HEK293 (cell line): Measurements from ENCODE around the gene RXRG.

ENCODE experiments used
- CTCF ChIA-PET: fragments of 350-600 bp; formaldehyde crosslinking; extraction: SDS; loops from one replicate; lab custom pipeline; 2021; ENCODE audit warnings: antibody characterized with exemption; lab: Yijun Ruan, JAX
- POLR2A ChIA-PET: fragments of 300-600 bp; formaldehyde crosslinking; extraction: SDS; loops from one replicate; lab custom pipeline; 2020; ENCODE audit warnings: antibody characterized with exemption, inconsistent platforms; lab: Yijun Ruan, JAX
- H3K27ac ChIP-seq: fragments of 200-500 bp; sonication (Bioruptor generic); 2 replicates; pipeline ENCODE4 v1.5.1; 2014; ENCODE audit warnings: low read depth, low read length, control low read depth, inconsistent platforms; ENCODE audit errors: extremely low read depth
- H3K36me3 ChIP-seq, 2 experiments: fragments of 200-500 bp in 1 of 2; sonication (Bioruptor generic) in 1 of 2; 1 replicate in 1 of 2; 2 replicates in 1 of 2; pipeline ENCODE4 v1.5.1; 2014 to 2017; ENCODE audit warnings: inconsistent platforms in 2 of 2, low read length in 2 of 2; ENCODE audit not compliant: control insufficient read depth in 2 of 2, insufficient read depth in 1 of 2
- H3K4me1 ChIP-seq: fragments of 200-500 bp; sonication (Bioruptor generic); 2 replicates; pipeline ENCODE4 v1.5.1; 2014; ENCODE audit warnings: mild to moderate bottlenecking, low read length, inconsistent platforms; ENCODE audit not compliant: control insufficient read depth, insufficient read depth
- H3K4me3 ChIP-seq: 2 replicates; pipeline ENCODE4 v1.5.1; 2011; ENCODE audit warnings: low read depth, mild to moderate bottlenecking, control low read depth, low read length, moderate library complexity
- H3K9me3 ChIP-seq: fragments of 200-500 bp; sonication (Bioruptor generic); 2 replicates; pipeline ENCODE4 v1.5.1; 2014; ENCODE audit warnings: low read depth, low read length, inconsistent platforms; ENCODE audit not compliant: control insufficient read depth, insufficient read depth
- CTCF ChIP-seq: fragments of 450-650 bp; formaldehyde crosslinking; IDR thresholded peaks from 2 replicates; pipeline ENCODE4 v1.5.1; 2016; ENCODE audit warnings: missing biosample characterization, missing genetic modification characterization
- ELK4 ChIP-seq: IDR thresholded peaks from 2 replicates; pipeline ENCODE4 v1.6.1; 2011; ENCODE audit warnings: mild to moderate bottlenecking, low read depth, low read length, borderline replicate concordance
- HIC1 ChIP-seq: fragments of 450-650 bp; formaldehyde crosslinking; IDR thresholded peaks from 2 replicates; pipeline ENCODE4 v1.5.1; 2016; ENCODE audit warnings: missing biosample characterization, missing genetic modification characterization
- KLF17 ChIP-seq: fragments of 450-650 bp; formaldehyde crosslinking; IDR thresholded peaks from 2 replicates; pipeline ENCODE4 v1.5.1; 2016; ENCODE audit warnings: missing biosample characterization, missing genetic modification characterization
- PRDM1 ChIP-seq: fragments of 450-650 bp; formaldehyde crosslinking; IDR thresholded peaks from 2 replicates; pipeline ENCODE4; 2016; ENCODE audit warnings: missing biosample characterization, missing genetic modification characterization
- PRDM10 ChIP-seq: fragments of 450-650 bp; formaldehyde crosslinking; IDR thresholded peaks from 2 replicates; pipeline ENCODE4 v1.5.1; 2016; ENCODE audit warnings: missing biosample characterization, missing genetic modification characterization
- SCRT1 ChIP-seq: fragments of 450-650 bp; formaldehyde crosslinking; IDR thresholded peaks from 2 replicates; pipeline ENCODE4 v1.5.1; 2016; ENCODE audit warnings: missing biosample characterization, missing genetic modification characterization, borderline replicate concordance
- SCRT2 ChIP-seq: fragments of 450-650 bp; formaldehyde crosslinking; IDR thresholded peaks from 2 replicates; pipeline ENCODE4 v1.5.1; 2016; ENCODE audit warnings: missing biosample characterization, missing genetic modification characterization
- ZNF155 ChIP-seq: fragments of 450-650 bp; formaldehyde crosslinking; IDR thresholded peaks from 2 replicates; pipeline ENCODE4 v1.5.1; 2016; ENCODE audit warnings: missing biosample characterization, missing genetic modification characterization
- ZNF24 ChIP-seq: fragments of 450-650 bp; formaldehyde crosslinking; IDR thresholded peaks from 2 replicates; pipeline ENCODE4 v1.5.1; 2016; ENCODE audit warnings: missing biosample characterization, missing genetic modification characterization
- ZNF341 ChIP-seq: fragments of 450-650 bp; formaldehyde crosslinking; IDR thresholded peaks from 2 replicates; pipeline ENCODE4; 2016; ENCODE audit warnings: low read depth, missing biosample characterization, missing genetic modification characterization
- ZNF610 ChIP-seq: fragments of 450-650 bp; formaldehyde crosslinking; IDR thresholded peaks from 2 replicates; pipeline ENCODE4 v1.5.1; 2016; ENCODE audit warnings: missing biosample characterization, missing genetic modification characterization, borderline replicate concordance
- ZNF645 ChIP-seq: fragments of 450-650 bp; formaldehyde crosslinking; IDR thresholded peaks from 2 replicates; pipeline ENCODE4; 2016; ENCODE audit warnings: missing biosample characterization, missing genetic modification characterization
- ZNF654 ChIP-seq: fragments of 450-650 bp; formaldehyde crosslinking; IDR thresholded peaks from 2 replicates; pipeline ENCODE4 v1.5.1; 2016; ENCODE audit warnings: low read depth, missing biosample characterization, missing genetic modification characterization

RXRG gene

GRCh38 chr1:165408518-165408917 lies 36.4 kb downstream of the RXRG start (continued):
- TF ChIP-seq PRDM10 (tag by site-specific recombination) = peak; percentile 44; the same call in 1 of the 2 replicates
- peak; percentile 95 for TF ChIP-seq SCRT1 (tag by site-specific recombination)
- TF ChIP-seq ELK4 = no peak
- peak; percentile 53; the same call in 1 of the 2 replicates for TF ChIP-seq ZNF24 (tag by site-specific recombination)

GRCh38 chr1:165407398-165407797 lies 37.5 kb downstream of the RXRG start:
- no peak overlapping the region for H3K27ac ChIP-seq
- no peaks in the 10 kb centered on the region for H3K9me3 ChIP-seq
- H3K4me3 ChIP-seq = no peak overlapping the region
- ChIA-PET POLR2A (no interaction called here), CTCF (interaction anchor here (0.7 to 11.2 kb wide), 9 partner anchors 15 to 506 kb away, joined by 3 to 184 read pairs (median 4); no protein-coding TSS in a partner anchor)
- no peaks in the 10 kb centered on the region for H3K36me3 ChIP-seq
- H3K4me1 ChIP-seq = no peaks in the 10 kb centered on the region
- no peak for TF ChIP-seq ZNF155 (tag by site-specific recombination)

- POLR2A ChIA-PET = no interaction called here
- CTCF ChIA-PET = interaction anchor here (0.6 to 11.2 kb wide), 16 partner anchors 8 to 473 kb away, joined by 3 to 184 read pairs (median 4); no protein-coding TSS in a partner anchor
- Histone ChIP-seq H3K36me3 (no peaks in the 10 kb centered on the region), H3K4me1 (no peaks in the 10 kb centered on the region), H3K4me3 (no peak overlapping the region), H3K27ac (no peak overlapping the region), H3K9me3 (no peaks in the 10 kb centered on the region)
- TF ChIP-seq ZNF645 (tag by site-specific recombination) (no peak), ZNF610 (tag by site-specific recombination) (no peak), ZNF654 (tag by site-specific recombination) (peak; percentile 84), CTCF (tag by site-specific recombination) (peak; percentile 87), PRDM1 (tag by site-specific recombination) (peak; percentile 57; the same call in 1 of the 2 replicates), ZNF341 (tag by site-specific recombination) (peak; percentile 50), HIC1 (tag by site-specific recombination) (no peak), SCRT1 (tag by site-specific recombination) (peak; percentile 80), KLF17 (tag by site-specific recombination) (no peak), SCRT2 (tag by site-specific recombination) (peak; percentile 89)
These were observed 41.0 kb downstream of the RXRG start for GRCh38 chr1:165403835-165404482.
